HG02973 (cell line): Measurements from ENCODE around the gene CYP1A1.
"Not testable (repeated sequence)": the region's sequence is repeated elsewhere in the genome, so short reads cannot be mapped to it uniquely, and the experiment has no call there.

Experiments used
- ATAC-seq: cut with Tn5 transposase; IDR thresholded peaks from one replicate; pipeline ENCODE4 v1.9.1; 2021; ENCODE audit warnings: moderate library complexity; ENCODE audit not compliant: unreplicated experiment

Gene CYP1A1

GRCh38 chr15:74738239-74738638 lies 12.9 kb upstream of the CYP1A1 start:
- not testable (repeated sequence) for ATAC-seq

- ATAC-seq, result no peak
Observed at GRCh38 chr15:74735305-74735704, 10.0 kb upstream of the CYP1A1 start.

- no peak for ATAC-seq
Observed at GRCh38 chr15:74733269-74733668, 7.9 kb upstream of the CYP1A1 start.

- ATAC-seq, result no peak
Observed at GRCh38 chr15:74732846-74733245, 7.5 kb upstream of the CYP1A1 start.

- no peak for ATAC-seq
Observed at GRCh38 chr15:74730619-74731316, 5.4 kb upstream of the CYP1A1 start.

GRCh38 chr15:74729372-74729771 lies 4.0 kb upstream of the CYP1A1 start:
- ATAC-seq, result not testable (repeated sequence)

GRCh38 chr15:74728699-74729098 lies 3.4 kb upstream of the CYP1A1 start:
- not testable (repeated sequence) for ATAC-seq

GRCh38 chr15:74727727-74728126 lies 2.4 kb upstream of the CYP1A1 start:
- ATAC-seq, result no peak

GRCh38 chr15:74726774-74727164 lies 1.4 kb upstream of the CYP1A1 start:
- ATAC-seq, result no peak

GRCh38 chr15:74725845-74726773 lies 781 bp upstream of the CYP1A1 start:
- no peak for ATAC-seq

- ATAC-seq, result no peak
Observed at GRCh38 chr15:74724570-74725224, 631 bp downstream of the CYP1A1 start.

GRCh38 chr15:74723754-74724334 lies 1.5 kb downstream of the CYP1A1 start:
- no peak for ATAC-seq

GRCh38 chr15:74723187-74723586 lies 2.1 kb downstream of the CYP1A1 start:
- no peak for ATAC-seq

- ATAC-seq, result no peak
Observed at GRCh38 chr15:74722591-74722990, 2.7 kb downstream of the CYP1A1 start.

- ATAC-seq, result no peak
Observed at GRCh38 chr15:74716651-74717050, 8.7 kb downstream of the CYP1A1 start.

- ATAC-seq, result no peak
Observed at GRCh38 chr15:74712311-74712710, 13.0 kb downstream of the CYP1A1 start.

- no peak for ATAC-seq
Observed at GRCh38 chr15:74710319-74711094, 14.8 kb downstream of the CYP1A1 start.

- ATAC-seq, result no peak
Observed at GRCh38 chr15:74709892-74710291, 15.4 kb downstream of the CYP1A1 start.

GRCh38 chr15:74709011-74709410 lies 16.3 kb downstream of the CYP1A1 start:
- no peak for ATAC-seq

GRCh38 chr15:74696808-74697207 lies 28.5 kb downstream of the CYP1A1 start:
- no peak for ATAC-seq

GRCh38 chr15:74696398-74696729 lies 29.0 kb downstream of the CYP1A1 start:
- no peak for ATAC-seq
